Psoas muscle (tissue), 8 donors: ENCODE results near the gene RNASEL. TPM values are rescaled to one million over a fixed set of nuclear protein-coding genes. Genes with fewer than 3 reads are reported as not detected.

Source experiments
- ATAC-seq, 4 donors: fragments of 200-7000 bp; cut with Tn5 transposase; one replicate each; pipeline ENCODE4 v1.9.1; 2020; ENCODE audit warnings: moderate library complexity in 3 of 4, mild to moderate bottlenecking in 2 of 4
- DNase-seq, 2 donors: peaks; one replicate each; pipeline ENCODE4 v3.0.0-alpha.2; 2020
- H3K27ac ChIP-seq: fragments of 200-600 bp; one replicate; pipeline ENCODE4 v1.8.0; 2022
- H3K27me3 ChIP-seq, 3 donors: fragments of 200-600 bp in 1 of 3; one replicate each; pipeline versions ENCODE4 v1.6.1 to v1.8.0; 2013 to 2022; ENCODE audit warnings: low read length in 2 of 3, mild to moderate bottlenecking in 2 of 3, moderate library complexity in 1 of 3; ENCODE audit not compliant: insufficient read depth in 3 of 3
- H3K36me3 ChIP-seq, 2 donors: fragments of 200-600 bp in 1 of 2; one replicate each; pipeline versions ENCODE4 v1.6.1 to v1.8.0; 2013 to 2022; ENCODE audit warnings: low read depth in 1 of 2, mild to moderate bottlenecking in 1 of 2, moderate library complexity in 1 of 2; ENCODE audit not compliant: insufficient read depth in 1 of 2
- H3K4me1 ChIP-seq: fragments of 200-600 bp; one replicate; pipeline ENCODE4 v1.8.0; 2022
- H3K4me3 ChIP-seq: fragments of 200-600 bp; one replicate; pipeline ENCODE4 v1.8.0; 2022; ENCODE audit warnings: mild to moderate bottlenecking
- H3K9me3 ChIP-seq: fragments of 200-600 bp; one replicate; pipeline ENCODE4 v1.8.0; 2022
- CTCF ChIP-seq: fragments of 200-600 bp; IDR thresholded peaks from one replicate; pipeline ENCODE4 v1.8.0; 2022; ENCODE audit warnings: antibody characterized with exemption
- WGBS, 3 donors: extraction: QIAGEN DNeasy Blood & Tissue Kit; methylation state at CpG; one replicate each; pipeline versions ENCODE4 v1.1.6 to v1.1.7; 2013; 5-methylcytosine and 5-hydroxymethylcytosine counted together
- intact Hi-C, 2 donors: fragments of 100-400 bp; cut with DNase I; formaldehyde crosslinking; loops; one replicate each; pipeline versions ENCODE4 v1.11.0 to v1.14.2; 2022
- long read RNA-seq, 2 donors: library from polyadenylated mRNA; unstranded; transcript quantifications; one replicate each; pipeline ENCODE4 v2.0.0, GENCODE V29; 2021
- polyA plus RNA-seq, 3 donors: library from polyadenylated mRNA; stranded (reverse); fragments of 200-250 nt; gene quantifications; one replicate each; pipeline ENCODE4 v1.2.3, GENCODE V29; 2013
- total RNA-seq, 4 donors: library from RNA; stranded (reverse); fragmentation: NEBNext Ultra II Directional in 2 of 4; extraction: Animal tissue kit (Norgen Biotek cat#: 25700) in 2 of 4; gene quantifications; one replicate each; pipeline versions ENCODE4 v1.2.1 to v1.2.4, GENCODE V29; 2021 to 2023
- donor health status: healthy with polysubstance abuse.
- donor health status: DM: no; HTN: no; CAD: no; lungs with moderate emphysema.
- donor health status: Bipolar disorder and iron deficiency.
- donor health status: healthy.
- donor health status: DM: yes; HTN: yes; CAD: no.
- donor health status: DM: no; HTN: no; CAD: no.
- donor health status: DM: no; HTN: no; CAD: no.
- donor health status: DM: yes; HTN: yes; CAD: no.

Gene RNASEL, protein sequence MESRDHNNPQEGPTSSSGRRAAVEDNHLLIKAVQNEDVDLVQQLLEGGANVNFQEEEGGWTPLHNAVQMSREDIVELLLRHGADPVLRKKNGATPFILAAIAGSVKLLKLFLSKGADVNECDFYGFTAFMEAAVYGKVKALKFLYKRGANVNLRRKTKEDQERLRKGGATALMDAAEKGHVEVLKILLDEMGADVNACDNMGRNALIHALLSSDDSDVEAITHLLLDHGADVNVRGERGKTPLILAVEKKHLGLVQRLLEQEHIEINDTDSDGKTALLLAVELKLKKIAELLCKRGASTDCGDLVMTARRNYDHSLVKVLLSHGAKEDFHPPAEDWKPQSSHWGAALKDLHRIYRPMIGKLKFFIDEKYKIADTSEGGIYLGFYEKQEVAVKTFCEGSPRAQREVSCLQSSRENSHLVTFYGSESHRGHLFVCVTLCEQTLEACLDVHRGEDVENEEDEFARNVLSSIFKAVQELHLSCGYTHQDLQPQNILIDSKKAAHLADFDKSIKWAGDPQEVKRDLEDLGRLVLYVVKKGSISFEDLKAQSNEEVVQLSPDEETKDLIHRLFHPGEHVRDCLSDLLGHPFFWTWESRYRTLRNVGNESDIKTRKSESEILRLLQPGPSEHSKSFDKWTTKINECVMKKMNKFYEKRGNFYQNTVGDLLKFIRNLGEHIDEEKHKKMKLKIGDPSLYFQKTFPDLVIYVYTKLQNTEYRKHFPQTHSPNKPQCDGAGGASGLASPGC
- total RNA-seq = 1 to 10 TPM; 1.5 to 4.4 (median 2.1) TPM
- polyA plus RNA-seq = 1 to 10 TPM in 1 of 3 donors, under 1 TPM in 2; 0.61 to 3.4 (median 0.82) TPM
- long read RNA-seq, donor 1, full-length matches to known transcripts = 3 of 5 reads
- long read RNA-seq, donor 1, partial matches to known transcripts = 2 of 5 reads
- long read RNA-seq, donor 1, other reads (novel, unspliced or antisense) = 0 of 5 reads
- long read RNA-seq, donor 2, full-length matches to known transcripts = 3 of 6 reads
- long read RNA-seq, donor 2, partial matches to known transcripts = 3 of 6 reads
- long read RNA-seq, donor 2, other reads (novel, unspliced or antisense) = 0 of 6 reads

- TF ChIP-seq CTCF = no peak
- 8 to 13% (median 11%) methylated on average over 19 to 20 of the region's 20 CpGs for WGBS, 3 donors
- no peaks in the 10 kb centered on the region for H3K36me3 ChIP-seq
- peak; percentile 83 to 94 (median 88) for ATAC-seq
- H3K27me3 ChIP-seq = no peaks in the 10 kb centered on the region
- intact Hi-C loops = no loop called here
- H3K4me3 ChIP-seq = peak within 1 kb of the TSS; percentile 80
- peak within 1 kb of the TSS; percentile 89 for H3K27ac ChIP-seq
- H3K9me3 ChIP-seq = no peaks in the 10 kb centered on the region
- DNase-seq = peak; percentile 75 to 84
- H3K4me1 ChIP-seq = peaks cover 17% of the 10 kb centered on the region
These were observed at the start of gene RNASEL for GRCh38 chr1:182588500-182589396. Gene RNASEL (minus strand): TSS chr1:182589256. CDS start chr1:182586806, 2,450 bp downstream.

DNA sequence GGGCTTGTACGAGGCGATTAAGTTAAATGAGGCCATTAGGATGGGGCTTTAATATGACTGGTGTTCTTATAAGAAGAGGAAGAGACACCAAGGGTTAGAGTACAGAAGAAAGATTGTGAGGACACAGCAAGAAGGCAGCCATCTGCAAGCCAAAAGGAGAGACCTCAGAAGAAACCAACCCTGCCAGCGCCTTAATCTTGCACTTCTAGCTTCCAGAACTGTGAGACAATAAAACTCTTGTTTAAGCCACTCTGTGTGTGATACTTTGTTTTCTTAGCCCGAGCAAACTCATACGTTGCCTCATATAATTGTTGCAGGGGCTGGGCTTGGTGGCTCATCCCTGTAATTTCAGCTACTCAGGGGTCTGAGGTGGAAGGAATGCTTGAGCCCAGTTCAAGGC lies 48.7 kb upstream of the RNASEL start:
- Histone ChIP-seq H3K9me3 (no peaks in the 10 kb centered on the region), H3K27ac (no peak overlapping the region), H3K36me3 (no peaks in the 10 kb centered on the region), H3K27me3 (no peaks in the 10 kb centered on the region), H3K4me1 (no peaks in the 10 kb centered on the region), H3K4me3 (no peak overlapping the region)
- TF ChIP-seq CTCF = no peak
- ATAC-seq (no peak), DNase-seq (no peak)
- WGBS, 3 donors = 83 to 92% (median 86%) methylated on average over 5 of the region's 5 CpGs
- intact Hi-C loops = no loop called here

DNA sequence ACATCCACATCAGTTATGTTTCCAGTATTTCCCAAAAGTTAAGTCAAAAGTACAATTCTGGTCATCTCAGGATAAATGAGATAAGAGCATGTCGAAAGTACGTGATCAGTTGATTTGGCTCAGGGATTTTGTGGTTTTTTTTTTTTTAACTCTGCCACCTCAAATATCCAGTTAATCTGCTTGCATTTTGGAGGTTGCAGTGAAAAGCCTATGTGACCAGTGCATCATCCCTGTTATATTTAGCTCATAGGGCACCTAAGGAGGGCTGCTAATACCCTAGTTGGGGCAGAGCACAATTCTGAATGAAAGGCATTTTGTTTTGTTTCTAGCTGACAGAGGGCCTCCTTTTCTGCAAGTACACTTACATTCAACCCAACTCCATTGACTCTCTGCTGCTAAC lies 46.8 kb upstream of the RNASEL start:
- TF ChIP-seq CTCF = no peak
- DNase-seq (no peak), ATAC-seq (no peak)
- WGBS, 3 donors = 81 to 90% (median 89%) methylated on average over 2 of the region's 2 CpGs
- H3K36me3 ChIP-seq = no peaks in the 10 kb centered on the region
- no peaks in the 10 kb centered on the region for H3K9me3 ChIP-seq
- intact Hi-C loops = no loop called here
- no peaks in the 10 kb centered on the region for H3K27me3 ChIP-seq
- no peaks in the 10 kb centered on the region for H3K4me1 ChIP-seq
- H3K4me3 ChIP-seq = no peak overlapping the region
- H3K27ac ChIP-seq = no peak overlapping the region

DNA sequence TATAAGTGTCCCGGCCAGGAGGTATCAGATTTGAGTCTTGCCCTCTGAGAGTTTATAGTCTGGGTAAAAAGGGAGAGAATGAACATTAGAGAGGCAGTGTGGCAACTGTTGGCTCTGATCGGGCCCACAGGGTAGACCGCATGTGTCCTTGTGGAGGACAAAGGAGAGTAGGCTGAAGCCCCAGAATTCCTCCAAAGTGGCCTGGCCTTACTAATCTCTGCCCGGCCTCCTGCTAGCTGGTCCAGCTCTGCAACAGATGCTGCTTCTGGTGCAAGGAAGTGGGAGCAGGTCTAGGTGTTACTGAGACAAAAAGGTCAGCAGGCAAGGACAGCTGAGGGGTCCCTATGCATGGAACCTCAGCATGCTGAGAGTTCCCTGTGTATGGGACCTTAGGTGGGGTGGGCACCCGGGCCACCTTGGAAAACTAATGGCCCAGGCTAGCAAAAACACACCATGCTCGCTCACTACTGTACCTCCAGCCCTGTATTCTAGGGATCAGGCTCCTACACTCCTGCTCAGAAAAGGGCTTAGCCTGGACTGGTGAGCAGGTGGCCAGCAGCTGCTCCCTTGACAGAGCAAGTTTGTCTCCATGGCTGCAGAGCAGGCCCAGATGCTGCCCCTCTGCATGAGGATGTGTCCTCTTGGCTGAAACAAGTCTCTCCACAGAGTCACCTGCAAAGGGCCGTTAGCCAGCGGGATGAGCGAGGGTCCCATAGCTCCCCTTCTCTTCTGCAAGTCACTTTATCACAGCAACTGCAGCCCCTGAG lies 45.4 kb upstream of the RNASEL start:
- Histone ChIP-seq H3K4me1 (no peaks in the 10 kb centered on the region), H3K4me3 (no peak overlapping the region), H3K36me3 (no peaks in the 10 kb centered on the region), H3K9me3 (no peaks in the 10 kb centered on the region), H3K27me3 (no peaks in the 10 kb centered on the region), H3K27ac (no peak overlapping the region)
- 81 to 85% (median 82%) methylated on average over 9 of the region's 9 CpGs for WGBS, 3 donors
- DNase-seq (no peak), ATAC-seq (no peak)
- no peak for TF ChIP-seq CTCF
- intact Hi-C loops = no loop called here
